ENCODE measurements around the gene PRKG1.

DNA sequence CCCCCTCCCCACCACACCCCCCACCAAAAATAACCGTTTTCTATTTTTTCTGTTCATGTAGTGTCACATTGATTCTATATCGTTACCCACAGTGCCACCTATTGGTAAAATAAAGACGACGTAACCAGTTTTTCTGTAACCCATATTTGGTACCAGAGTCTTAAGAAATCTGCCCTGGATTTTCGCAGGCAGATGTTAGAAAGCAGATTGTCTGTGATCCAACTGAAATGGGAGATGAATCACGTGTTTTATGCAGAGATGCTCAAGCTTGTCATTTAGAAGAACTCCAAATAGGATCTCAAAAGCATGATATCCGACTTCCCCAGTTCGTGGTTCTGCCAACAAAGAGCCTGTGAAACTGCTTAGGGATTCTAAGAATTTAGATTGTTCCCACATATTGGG lies 886.2 kb downstream of the PRKG1 start:
- no peak for TF ChIP-seq POLR2AphosphoS5 (IDR thresholded peaks at IDR 0.05; ENCODE audit: low read depth, low read length)
- TF ChIP-seq TAF1 (IDR thresholded peaks at IDR 0.05; ENCODE audit: borderline replicate concordance, low read depth, low read length): no peak
